Fibroblast of lung (primary cell): ENCODE measurements around the gene MRPS2.

Experiments used
- EZH2 ChIP-seq: IDR thresholded peaks from 2 replicates; pipeline ENCODE4 v1.5.1; 2012; ENCODE audit warnings: low read length, control low read depth, mild to moderate bottlenecking; ENCODE audit errors: missing control alignments
- TF ChIP-seq, protein P1 (sequence below), 2 donors: IDR thresholded peaks in 1 of 2; conservative IDR thresholded peaks in 1 of 2; 1 replicate in 1 of 2; 2 replicates in 1 of 2; pipeline ENCODE4 v1.5.1; 2011 to 2012; ENCODE audit warnings: low read length in 2 of 2, control low read depth in 1 of 2, inconsistent platforms in 1 of 2, low read depth in 1 of 2, mild to moderate bottlenecking in 1 of 2

GRCh38 chr9:135513351-135513846 lies 12.9 kb downstream of the MRPS2 start:
- TF ChIP-seq, protein P1, sequence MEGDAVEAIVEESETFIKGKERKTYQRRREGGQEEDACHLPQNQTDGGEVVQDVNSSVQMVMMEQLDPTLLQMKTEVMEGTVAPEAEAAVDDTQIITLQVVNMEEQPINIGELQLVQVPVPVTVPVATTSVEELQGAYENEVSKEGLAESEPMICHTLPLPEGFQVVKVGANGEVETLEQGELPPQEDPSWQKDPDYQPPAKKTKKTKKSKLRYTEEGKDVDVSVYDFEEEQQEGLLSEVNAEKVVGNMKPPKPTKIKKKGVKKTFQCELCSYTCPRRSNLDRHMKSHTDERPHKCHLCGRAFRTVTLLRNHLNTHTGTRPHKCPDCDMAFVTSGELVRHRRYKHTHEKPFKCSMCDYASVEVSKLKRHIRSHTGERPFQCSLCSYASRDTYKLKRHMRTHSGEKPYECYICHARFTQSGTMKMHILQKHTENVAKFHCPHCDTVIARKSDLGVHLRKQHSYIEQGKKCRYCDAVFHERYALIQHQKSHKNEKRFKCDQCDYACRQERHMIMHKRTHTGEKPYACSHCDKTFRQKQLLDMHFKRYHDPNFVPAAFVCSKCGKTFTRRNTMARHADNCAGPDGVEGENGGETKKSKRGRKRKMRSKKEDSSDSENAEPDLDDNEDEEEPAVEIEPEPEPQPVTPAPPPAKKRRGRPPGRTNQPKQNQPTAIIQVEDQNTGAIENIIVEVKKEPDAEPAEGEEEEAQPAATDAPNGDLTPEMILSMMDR (conservative IDR thresholded peaks at IDR 0.05 in 1 of 2, IDR thresholded peaks at IDR 0.05 in 1 of 2; ENCODE audit: low read depth in 1 of 2, low read length in 2 of 2): no peak
- TF ChIP-seq EZH2: no peak
